ENCODE measurements around the gene REPS2.

REPS2 gene

GRCh38 chrX:17183566-17183965 is 237.1 kb downstream of the REPS2 start:
- H3K27me3 Mint-ChIP-seq: no peaks in the 10 kb centered on the region
- no peaks in the 10 kb centered on the region for H3K4me1 Mint-ChIP-seq
- H3K27ac Mint-ChIP-seq (ENCODE audit: low read depth): no peak overlapping the region
- no peak for DNase-seq (ENCODE audit: low spot score in 2 of 2)
- H3K36me3 Mint-ChIP-seq (ENCODE audit: insufficient read depth): no peaks in the 10 kb centered on the region
- ATAC-seq (replicated peaks; ENCODE audit: extremely low read depth, poor library complexity, severe bottlenecking): no peak
- no peak overlapping the region for H3K4me3 Mint-ChIP-seq
- no peaks in the 10 kb centered on the region for H3K9me3 Mint-ChIP-seq

GRCh38 chrX:17185431-17185830 is 239.0 kb downstream of the REPS2 start:
- Mint-ChIP-seq H3K36me3 (ENCODE audit: insufficient read depth) (no peaks in the 10 kb centered on the region), H3K27ac (ENCODE audit: low read depth) (no peak overlapping the region), H3K4me1 (no peaks in the 10 kb centered on the region), H3K4me3 (no peak overlapping the region), H3K9me3 (peaks cover 6% of the 10 kb centered on the region), H3K27me3 (no peaks in the 10 kb centered on the region)
- DNase-seq (ENCODE audit: low spot score in 2 of 2): no peak
- no peak for ATAC-seq (replicated peaks; ENCODE audit: extremely low read depth, poor library complexity, severe bottlenecking)

- H3K4me3 Mint-ChIP-seq: no peak overlapping the region
- H3K9me3 Mint-ChIP-seq: peaks cover 6% of the 10 kb centered on the region
- DNase-seq (ENCODE audit: low spot score in 2 of 2) (no peak), ATAC-seq (replicated peaks; ENCODE audit: extremely low read depth, poor library complexity, severe bottlenecking) (no peak)
- H3K36me3 Mint-ChIP-seq (ENCODE audit: insufficient read depth): no peaks in the 10 kb centered on the region
- H3K27me3 Mint-ChIP-seq: no peaks in the 10 kb centered on the region
- H3K27ac Mint-ChIP-seq (ENCODE audit: low read depth): no peak overlapping the region
- no peaks in the 10 kb centered on the region for H3K4me1 Mint-ChIP-seq
Observed at GRCh38 chrX:17187136-17187756, 240.8 kb downstream of the REPS2 start.

- Mint-ChIP-seq H3K27ac (ENCODE audit: low read depth) (no peak overlapping the region), H3K4me1 (no peaks in the 10 kb centered on the region), H3K27me3 (no peaks in the 10 kb centered on the region), H3K9me3 (peaks cover 6% of the 10 kb centered on the region), H3K36me3 (ENCODE audit: insufficient read depth) (no peaks in the 10 kb centered on the region), H3K4me3 (no peak overlapping the region)
- no peak for ATAC-seq (replicated peaks; ENCODE audit: extremely low read depth, poor library complexity, severe bottlenecking)
- DNase-seq (ENCODE audit: low spot score in 2 of 2): no peak
Observed at GRCh38 chrX:17192106-17192505, 245.6 kb downstream of the REPS2 start.
